GDM1 (cell line): ENCODE results near the gene PGBD1.

Experiments used
- DNase-seq: peaks from one replicate; lab custom pipeline; 2025; lab: John Stamatoyannopoulos, UW

Gene PGBD1, protein sequence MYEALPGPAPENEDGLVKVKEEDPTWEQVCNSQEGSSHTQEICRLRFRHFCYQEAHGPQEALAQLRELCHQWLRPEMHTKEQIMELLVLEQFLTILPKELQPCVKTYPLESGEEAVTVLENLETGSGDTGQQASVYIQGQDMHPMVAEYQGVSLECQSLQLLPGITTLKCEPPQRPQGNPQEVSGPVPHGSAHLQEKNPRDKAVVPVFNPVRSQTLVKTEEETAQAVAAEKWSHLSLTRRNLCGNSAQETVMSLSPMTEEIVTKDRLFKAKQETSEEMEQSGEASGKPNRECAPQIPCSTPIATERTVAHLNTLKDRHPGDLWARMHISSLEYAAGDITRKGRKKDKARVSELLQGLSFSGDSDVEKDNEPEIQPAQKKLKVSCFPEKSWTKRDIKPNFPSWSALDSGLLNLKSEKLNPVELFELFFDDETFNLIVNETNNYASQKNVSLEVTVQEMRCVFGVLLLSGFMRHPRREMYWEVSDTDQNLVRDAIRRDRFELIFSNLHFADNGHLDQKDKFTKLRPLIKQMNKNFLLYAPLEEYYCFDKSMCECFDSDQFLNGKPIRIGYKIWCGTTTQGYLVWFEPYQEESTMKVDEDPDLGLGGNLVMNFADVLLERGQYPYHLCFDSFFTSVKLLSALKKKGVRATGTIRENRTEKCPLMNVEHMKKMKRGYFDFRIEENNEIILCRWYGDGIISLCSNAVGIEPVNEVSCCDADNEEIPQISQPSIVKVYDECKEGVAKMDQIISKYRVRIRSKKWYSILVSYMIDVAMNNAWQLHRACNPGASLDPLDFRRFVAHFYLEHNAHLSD

DNA sequence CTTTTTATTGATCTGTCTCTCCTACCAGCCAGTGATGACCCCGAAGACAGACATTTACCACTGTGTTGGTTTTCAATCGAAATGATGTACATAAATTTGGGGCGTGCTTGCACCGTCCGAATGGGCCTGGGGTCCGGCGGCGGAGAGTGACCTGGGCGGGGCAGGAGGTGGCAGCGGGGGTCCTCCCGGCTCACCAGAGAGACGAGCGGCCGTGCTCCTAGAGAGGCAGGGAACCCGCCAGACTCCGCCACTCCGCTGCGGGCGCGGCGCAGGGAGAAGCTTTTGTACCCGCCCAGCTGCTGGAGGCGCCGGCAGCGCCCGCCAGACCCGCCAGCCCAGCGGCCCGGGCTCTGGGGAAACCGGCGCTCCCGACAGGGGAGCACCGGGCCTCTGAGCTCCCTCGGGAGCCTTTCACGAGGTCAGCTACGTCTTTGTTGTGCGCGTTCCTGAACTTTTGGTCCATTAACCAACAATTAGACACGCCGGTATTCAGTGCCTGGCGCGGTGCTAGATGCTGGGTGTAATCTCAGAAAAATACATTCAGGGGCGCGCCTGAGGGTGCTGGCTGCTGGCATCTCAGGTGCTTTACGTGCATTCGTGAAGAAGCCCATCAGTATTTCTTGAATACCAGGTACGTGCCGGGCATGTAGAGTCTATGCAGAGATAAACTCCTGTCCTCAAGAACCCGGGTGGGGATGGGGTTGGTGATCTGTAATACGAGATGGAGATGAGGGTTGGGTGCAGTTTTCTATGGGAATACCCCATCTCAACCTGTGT lies at the start of gene PGBD1:
PGBD1 (plus strand) TSS at position 285 of the 777 bp plus-strand sequence. CDS start 2,242 bp downstream, outside the sequence.
- peak; percentile 60 for DNase-seq

DNA sequence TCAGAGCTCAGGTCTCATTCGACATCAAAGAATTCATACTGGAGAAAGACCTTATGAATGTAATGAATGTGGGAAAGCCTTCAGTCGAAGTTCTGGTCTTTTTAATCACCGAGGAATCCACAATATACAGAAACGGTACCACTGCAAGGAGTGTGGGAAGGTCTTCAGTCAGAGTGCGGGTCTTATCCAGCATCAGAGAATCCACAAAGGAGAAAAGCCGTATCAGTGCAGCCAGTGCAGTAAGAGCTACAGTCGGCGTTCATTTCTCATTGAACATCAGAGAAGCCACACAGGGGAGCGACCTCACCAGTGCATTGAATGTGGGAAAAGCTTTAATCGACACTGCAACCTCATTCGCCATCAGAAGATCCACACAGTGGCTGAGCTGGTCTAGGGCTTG lies 48.6 kb upstream of the PGBD1 start:
- no peak for DNase-seq

DNA sequence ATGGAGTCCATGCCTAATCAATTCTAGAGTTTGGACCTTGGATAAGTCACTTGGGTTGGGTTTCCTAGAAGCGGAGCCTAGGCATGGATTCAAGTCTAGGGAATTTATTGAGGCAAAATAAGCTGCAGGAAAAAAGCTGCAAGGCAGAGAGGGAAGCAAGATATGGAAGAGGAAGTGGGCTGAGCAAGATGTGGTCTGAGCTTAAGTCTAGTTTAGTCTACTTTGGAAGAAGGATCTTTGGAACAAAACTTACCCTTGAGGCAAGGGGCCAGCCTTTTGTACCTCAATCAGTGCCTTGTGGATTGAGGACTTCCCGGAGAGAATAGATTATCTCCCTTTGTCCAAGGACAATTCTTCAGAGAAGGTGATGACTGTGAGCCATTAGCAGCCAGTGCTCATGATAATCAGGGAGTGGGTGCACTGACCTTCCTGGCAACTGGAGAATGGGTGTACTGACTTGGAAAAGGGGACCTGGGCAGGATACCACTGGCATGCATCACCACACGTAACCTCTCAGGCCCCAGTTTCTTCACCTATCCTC lies 45.4 kb upstream of the PGBD1 start:
- DNase-seq: no peak

DNA sequence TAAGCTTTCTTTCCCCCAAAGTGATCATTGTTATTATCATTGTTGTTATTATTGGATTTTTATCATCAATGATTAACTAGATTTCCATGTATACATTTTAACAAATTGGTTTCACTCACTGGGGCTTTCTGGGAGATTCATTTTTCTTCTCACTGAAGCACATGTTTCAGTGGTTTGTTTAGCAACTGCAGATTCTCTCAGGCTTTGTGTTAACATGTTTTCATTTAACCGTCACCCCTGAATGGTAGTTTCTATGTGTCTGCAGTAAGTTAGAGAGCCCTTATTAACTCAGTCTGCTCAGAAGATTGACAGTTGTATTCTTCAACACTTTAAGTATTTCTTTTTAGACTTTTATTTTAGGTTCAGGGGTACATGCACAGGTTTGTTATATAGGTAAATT lies 41.7 kb upstream of the PGBD1 start:
- no peak for DNase-seq

DNA sequence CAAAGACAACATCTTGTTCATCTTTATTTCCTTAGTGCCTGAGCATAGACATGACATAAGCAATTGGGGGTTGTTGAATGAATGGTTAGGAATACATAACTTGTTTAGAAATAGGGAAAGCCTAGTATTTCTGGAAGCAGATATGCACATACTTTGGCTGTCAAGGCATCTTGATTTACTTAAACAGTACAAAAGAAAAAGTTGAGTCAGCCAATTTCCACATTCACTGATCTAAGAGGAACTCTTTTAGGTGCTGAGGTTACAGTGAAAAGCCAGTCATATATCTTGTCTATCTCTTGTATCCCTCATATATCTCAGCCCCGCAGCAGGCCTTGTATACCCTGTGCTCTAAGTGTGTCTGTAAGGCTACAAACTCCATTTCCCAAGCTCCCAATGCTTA lies 40.9 kb upstream of the PGBD1 start:
- DNase-seq: no peak

DNA sequence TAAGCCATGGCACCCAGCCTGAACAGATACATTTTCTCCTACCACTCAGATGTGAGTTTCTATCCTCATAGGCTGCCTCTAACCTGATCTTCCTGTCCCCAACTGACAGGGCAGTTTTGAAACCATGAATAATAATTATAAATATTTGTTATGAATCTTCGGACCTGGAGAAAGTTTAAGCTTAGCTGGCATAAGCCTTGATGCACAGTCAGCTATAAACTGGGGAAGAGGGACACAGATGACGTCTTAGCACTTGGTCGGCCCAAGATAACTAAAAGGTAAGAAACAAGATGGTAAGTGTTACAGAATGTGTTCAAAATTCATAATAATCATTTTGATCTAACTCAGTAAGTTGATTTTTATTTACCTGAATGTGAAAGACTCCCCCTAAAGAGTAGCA lies 37.4 kb upstream of the PGBD1 start:
- no peak for DNase-seq

DNA sequence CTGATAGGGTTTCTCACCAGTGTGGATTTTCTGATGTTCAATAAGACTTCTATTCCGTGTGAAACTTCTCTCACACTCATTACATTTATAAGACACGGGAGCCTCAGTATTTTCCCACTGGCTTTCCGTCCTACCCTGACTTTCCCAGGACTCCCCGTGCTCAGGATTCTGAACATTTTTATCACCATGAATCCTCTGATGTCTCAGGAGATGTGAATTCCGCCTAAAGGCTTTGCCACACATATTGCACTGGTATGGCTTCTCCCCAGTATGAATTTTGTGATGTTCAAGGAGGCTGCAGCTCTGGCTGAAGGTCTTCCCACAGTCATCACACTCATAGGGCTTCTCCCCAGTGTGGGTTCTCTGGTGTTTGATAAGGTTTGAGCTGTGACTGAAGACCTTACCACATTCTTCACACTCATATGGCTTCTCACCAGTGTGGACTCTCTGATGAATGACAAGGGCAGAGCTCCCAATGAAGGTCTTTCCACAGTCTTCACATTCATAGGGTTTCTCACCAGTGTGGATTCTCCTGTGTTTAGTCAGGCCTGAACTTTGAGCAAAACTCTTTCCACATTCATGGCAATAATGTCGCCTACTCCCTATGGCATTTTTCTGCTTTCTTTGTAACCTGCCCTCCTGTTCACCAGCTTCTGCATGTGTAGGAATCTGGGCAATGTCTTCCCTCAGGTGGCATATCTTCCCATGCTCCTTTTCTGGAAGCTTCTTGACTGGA lies 36.0 kb upstream of the PGBD1 start:
- DNase-seq: no peak

DNA sequence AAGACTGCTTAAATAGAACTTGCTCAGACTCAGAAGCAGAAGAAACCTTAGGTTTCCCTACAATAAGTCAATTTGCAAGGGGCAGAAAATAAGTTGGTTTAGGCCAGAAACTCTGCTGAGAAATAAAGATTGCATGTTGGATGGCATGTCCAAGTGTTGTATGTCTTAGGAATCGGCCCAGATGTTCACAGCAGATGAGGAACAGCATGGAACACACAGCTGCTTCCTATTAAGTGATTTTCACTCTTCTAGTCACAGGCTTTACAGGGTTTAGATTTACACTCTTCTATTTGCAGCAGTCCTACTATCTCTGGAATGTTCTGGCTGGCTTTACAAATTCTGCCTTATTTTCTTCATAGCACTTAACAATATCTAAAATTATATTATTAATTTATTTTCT lies 32.5 kb upstream of the PGBD1 start:
- no peak for DNase-seq

DNA sequence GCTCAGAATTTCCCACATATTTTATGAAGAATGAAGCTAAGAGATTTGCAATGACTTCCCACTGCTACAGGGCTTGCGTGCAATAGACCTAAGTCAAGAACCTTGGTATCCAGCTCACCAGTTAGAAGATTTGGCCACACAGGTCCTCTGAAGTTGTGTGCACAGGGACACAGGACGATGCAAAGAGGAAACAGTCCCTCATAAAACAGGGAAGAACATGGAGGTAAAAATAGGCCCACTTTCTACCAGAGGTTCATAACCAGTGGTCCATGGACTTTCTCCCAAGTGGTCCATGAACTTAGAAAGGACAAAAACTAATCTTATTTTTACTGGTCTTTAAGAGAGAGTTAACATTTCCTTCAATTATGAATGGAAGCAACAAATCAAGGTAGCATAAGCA lies 30.6 kb upstream of the PGBD1 start:
- no peak for DNase-seq

DNA sequence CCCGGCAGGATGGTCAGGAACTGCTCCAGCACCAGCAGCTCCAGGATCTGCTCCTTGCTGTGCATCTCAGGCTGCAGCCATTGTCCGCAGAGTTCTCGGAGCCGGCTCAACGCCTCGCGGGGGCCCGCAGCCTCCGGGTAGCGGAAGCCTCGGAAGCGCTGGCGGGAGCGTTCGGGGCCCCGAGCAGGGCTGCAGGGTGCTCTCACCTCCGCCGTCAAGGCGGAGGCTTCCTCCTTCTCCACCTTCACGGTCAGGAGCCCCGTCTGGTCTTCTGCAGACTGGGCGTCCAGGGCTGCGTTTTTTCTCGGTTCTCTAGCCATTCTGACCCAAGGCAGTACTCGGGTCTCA lies 29.7 kb upstream of the PGBD1 start:
- DNase-seq: no peak

DNA sequence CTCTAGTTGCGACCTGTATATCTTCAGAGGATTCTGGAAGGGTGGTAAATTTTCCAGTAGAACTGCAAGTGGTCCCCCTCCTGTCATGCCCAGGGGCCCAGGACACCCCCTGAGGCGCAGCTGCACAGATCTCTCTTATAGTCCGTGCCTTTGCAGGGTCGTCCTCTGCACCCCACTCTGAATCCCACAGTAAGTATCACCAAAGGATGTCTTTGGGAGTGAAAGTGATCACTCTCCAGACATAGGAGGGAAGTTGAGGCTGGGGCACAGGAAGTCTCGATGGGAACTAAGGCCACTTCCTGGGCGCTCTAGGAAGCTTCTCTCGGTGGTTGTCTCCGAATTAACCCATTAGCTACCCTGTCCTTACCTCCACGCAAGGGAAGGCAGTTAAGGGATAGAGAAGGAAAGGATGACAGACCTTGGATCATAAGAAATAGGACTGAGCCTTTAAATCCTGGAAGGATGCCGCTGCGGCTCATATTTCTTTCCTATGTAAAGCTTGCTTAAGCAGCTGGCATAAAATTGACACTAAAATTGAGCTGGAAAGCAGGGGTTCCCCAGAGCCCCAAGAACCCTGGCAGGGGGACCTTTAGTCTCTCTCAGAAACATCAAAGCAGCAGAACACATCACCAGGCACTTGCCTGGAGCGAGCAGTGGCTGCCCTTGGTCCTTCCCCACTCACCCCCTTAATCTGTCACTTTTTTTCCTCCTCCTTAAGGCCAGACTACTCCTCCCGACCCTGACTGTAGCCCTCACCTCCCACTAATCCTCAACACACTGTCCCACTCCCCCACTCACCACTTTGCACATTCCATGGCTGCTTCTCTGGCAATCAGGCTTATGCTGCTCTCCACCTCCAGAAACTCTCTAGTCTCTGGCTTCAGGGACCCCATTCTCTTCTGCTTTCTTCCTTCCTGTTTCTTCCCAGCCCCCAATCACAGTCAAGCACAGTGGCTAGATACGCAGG lies 29.1 kb upstream of the PGBD1 start, which contains the start of gene ZKSCAN4:
ZKSCAN4 (minus strand) TSS at position 261 of the 967 bp plus-strand sequence. CDS start 289 bp downstream, outside the sequence.
- DNase-seq: peak; percentile 76

DNA sequence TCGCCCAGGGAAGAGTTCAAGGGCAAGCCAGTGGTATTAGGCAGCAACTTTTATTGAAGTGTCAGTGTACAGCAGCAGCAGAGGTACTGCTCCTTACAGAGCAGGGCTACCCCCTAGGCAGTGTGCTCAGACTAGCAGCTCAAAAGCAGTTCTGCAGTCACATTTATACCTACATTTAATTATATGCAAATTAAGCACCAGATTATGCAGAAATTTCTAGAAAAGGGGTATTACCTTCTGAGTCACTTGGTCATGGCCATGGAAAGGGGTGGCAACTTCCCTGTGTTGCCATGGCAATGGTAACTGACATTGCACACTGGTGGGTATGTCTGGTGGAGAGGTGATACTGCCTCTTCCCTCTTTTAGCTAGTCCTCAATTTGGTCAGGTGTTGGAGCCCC lies 27.3 kb upstream of the PGBD1 start:
- no peak for DNase-seq

DNA sequence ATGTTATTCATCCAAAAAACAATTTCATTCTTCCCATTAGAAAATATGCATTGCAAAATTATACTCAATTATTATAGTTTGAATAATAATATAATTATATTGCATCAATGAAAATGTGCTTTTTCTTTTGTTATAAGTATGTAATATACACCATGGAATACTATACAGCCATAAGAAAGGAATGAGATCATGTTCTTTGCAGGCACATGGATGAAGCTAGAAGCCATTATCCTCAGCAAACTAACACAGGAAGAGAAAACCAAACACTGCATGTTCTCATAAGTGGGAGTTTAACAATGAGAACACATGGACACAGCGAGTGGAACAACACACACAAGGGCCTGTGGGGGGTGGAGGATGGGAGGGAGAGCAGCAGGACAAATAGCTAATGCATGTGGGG lies 24.3 kb upstream of the PGBD1 start:
- DNase-seq: no peak

DNA sequence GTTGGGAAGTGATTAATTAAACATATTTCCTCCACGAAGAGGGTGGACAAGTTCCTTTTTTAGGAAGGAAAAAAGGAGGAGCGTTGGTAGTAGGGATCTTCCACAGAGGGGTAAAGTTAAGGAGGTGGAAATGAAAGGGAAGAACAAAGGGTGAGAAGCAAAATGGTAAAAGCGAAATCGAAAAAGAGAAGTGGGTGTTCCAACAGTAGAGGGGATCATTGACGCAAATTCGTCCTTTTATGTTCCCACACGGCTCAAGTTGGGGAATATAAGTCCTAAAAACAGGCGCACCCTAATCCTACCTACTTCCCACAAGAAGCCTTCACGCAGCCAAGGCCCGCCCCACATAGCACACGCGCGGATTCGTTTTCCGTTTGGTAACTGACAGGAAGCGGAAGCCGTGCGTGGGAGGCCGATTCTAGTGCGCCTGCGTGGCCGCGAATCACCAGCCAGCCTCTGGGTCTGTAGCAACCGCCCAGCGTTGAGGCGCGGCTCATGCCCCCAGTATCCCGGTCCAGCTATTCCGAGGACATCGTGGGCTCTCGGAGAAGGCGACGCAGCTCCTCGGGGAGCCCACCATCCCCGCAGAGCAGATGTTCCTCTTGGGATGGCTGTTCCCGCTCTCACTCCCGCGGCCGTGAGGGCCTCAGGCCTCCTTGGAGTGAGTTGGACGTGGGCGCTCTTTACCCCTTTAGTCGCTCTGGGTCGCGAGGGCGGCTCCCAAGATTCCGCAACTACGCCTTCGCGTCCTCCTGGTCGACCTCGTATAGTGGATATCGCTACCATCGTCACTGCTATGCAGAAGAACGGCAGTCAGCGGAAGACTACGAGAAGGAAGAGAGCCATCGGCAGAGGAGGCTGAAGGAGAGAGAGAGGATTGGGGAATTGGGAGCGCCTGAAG lies 22.2 kb upstream of the PGBD1 start, which contains the start of gene NKAPL:
NKAPL (plus strand) TSS at position 421 of the 901 bp plus-strand sequence; CDS start at position 496, 75 bp downstream.
- no peak for DNase-seq

DNA sequence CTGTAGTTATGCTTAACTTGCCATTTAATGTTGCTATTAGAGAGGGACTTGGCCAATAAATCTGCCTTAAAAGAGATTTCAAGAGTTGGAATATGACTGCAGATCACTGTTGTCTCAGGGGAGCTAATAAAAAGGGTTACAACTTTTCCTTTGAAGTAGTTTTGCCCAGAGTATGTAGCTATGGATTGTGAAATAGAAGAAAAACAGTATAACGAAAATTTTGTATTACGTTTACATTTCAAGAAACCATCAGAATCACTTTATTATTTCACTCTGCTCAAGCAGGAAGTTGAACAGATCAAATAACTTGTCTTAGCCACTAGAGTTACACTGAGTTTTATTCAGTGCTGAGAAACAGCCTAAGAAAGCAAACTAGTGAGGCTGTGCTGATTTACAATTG lies 17.4 kb upstream of the PGBD1 start:
- no peak for DNase-seq

DNA sequence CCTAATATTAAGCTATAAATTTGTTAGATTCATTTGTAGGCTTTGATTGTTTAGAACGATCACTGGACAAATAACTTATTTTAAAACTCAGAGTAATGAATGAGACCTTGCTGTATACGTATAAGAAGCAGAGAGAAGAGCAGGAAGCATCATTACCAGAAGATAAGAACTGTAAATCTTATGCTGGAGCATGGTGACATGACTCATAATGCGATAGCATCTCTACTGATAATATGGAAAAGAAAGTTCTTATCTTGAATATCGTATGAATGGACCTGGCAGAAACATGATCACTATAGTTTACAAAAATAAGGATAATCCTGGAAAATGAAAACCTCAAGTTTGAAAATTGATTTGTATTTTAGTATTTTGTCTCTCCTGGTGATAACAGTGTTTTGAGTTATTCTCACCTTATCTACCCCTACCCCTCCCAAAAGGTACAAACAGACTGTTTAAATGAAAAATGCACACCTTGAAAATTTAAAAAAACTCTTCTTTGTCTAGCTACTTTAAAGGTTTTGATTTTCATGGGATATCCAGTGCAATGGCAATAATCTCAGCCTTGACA lies 16.5 kb upstream of the PGBD1 start:
- no peak for DNase-seq

DNA sequence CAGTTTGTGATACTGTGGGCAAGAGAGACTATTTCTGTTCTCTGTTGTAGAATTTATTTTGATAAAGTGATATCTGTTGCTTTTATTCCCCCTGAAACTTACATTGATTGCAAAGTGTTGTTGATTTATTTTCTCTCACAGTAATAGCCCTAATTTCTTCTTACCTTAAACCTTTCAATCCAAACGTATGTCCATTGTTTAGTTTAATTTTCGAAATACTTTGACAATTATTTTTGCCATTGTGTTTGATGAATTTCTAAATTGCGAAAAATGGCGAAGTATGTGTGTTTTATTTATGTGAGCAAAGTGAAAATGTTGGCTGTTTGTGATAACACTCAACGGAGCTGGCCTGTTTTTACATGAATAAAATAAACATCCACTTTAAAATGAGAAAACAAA lies 14.8 kb upstream of the PGBD1 start:
- no peak for DNase-seq

DNA sequence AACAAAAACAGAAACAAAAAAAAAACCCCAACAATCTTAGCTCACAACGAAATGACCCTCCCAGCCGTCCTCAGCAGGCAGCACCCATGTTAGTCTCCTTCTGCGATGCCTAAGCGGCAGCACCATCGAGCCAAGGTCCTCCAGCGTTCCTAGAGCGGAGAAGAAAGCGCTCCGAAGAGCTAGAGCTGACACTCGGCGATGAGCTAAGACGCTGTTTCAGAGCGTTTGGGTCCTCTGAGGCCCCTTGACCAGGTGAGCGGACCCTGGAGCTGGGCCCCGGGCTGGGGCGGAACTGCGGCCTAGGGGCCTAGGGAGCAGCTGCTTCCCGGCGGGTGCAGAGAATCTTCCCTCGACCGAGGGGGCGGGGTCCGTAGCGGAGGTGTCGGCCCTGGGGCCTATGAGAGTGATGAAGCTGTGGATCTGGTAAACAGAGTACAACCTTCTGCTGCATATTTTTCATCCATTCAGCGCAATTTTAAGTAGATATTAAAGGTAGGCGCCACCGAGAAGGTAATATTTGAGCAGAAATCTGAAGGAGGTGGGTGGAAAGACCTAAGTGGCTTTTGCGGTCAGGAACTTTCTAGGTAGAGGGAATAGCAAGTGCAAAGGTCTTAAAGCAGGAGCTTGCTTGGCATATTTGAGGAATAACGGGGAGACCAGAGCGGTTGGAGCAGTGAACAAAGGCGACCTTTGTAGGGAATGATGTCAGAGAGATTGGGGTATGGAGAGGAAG lies 14.2 kb upstream of the PGBD1 start, which contains the start of gene ZSCAN26:
ZSCAN26 (plus strand) TSS at position 182 of the 733 bp plus-strand sequence. CDS start 4,777 bp downstream, outside the sequence.
- peak; percentile 78 for DNase-seq
